ENCODE results near the gene ENTPD3. TPM values are rescaled to one million over a fixed set of nuclear protein-coding genes. Genes with fewer than 3 reads are reported as not detected.

Gene ENTPD3, protein sequence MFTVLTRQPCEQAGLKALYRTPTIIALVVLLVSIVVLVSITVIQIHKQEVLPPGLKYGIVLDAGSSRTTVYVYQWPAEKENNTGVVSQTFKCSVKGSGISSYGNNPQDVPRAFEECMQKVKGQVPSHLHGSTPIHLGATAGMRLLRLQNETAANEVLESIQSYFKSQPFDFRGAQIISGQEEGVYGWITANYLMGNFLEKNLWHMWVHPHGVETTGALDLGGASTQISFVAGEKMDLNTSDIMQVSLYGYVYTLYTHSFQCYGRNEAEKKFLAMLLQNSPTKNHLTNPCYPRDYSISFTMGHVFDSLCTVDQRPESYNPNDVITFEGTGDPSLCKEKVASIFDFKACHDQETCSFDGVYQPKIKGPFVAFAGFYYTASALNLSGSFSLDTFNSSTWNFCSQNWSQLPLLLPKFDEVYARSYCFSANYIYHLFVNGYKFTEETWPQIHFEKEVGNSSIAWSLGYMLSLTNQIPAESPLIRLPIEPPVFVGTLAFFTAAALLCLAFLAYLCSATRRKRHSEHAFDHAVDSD
- 0.22 TPM in 1 of 2 replicates, not detected in the other for total RNA-seq

DNA sequence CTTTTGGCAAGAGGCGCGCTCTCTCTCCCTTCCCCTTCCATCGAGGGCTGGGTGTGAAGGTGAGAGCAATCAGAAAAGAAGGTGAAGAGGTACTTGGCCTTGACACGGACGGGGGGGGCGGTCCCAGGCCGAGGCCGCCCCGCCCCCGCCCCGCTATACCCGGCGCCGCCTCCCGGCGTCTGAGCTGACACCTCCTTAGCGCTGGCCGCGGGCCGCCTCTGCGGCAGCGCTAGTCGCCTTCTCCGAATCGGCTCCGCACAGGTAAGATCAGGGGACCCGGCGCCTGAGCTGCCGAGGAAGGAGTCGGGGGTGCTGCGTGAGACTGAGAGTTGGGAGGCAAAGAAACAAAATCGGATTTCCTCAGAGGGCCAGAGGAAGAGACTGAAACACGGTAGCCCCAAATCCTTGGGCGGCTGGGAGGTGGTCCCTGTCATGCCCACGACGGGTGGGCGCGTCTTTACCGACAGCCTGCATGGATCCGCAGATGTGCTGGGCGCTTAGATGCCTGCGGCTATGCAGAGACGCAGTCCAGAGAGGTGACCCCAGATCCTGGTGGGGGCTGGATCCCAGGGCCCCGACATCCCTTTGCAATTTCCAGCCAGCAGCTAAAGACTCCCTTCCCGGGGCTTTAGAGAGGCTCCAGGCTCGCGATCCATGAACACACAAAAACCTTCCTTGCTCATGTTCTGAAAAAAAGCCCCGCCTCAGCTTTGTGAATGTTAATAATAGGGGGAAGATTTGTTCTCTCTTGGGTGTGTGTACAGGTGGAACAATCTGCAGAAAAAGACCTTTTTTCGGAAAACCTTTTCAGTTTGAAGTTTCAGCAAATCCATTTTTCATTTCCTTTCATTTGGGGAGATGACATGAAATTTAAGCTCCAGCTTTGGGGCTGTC is at the start of gene ENTPD3:
ENTPD3 (plus strand) TSS at position 184 of the 894 bp plus-strand sequence. CDS start 874 bp downstream, outside the sequence.

DNA sequence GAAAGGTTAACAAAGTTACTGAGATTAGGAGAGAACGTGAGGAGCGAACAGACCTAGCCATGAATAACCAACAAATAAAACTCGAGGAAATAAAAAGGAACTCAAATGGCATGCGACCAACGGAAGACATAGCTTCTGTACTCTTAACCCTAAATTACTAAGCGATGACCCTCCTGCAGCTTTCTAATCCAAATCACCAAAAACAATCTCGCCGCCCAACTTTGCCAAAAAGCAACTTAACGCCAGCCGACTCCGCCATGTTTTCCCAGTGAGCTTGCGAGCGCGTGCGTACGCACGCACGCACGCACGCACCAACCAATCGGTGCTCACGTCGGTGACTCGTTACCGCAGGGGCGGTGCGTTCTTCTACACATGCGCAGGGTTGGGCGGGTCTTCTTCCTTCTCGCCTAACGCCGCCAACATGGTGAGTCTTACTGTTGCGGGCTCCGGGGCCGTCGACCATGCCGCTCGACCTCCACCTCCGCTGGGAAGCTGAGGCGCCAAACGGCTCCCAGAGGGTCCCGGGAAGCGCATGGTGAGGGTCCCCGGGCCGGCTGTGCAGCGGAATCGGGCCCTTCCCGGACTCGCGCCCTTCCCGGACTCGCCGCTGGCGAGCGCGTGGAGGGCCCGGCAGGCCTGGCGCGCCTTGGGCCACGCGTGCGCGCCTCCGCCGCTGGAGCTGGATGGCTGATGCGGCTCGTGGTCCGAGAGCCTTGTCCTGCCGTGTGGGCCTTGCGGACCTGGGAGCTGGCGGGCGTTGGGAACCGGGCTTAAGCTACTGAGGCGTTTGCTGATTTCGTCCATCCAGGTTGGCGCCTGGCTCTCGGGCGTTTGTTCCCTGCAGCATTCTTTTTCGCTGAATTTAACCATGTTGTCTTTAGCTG is 70.2 kb downstream of the ENTPD3 start, which contains the start of gene RPL14:
RPL14 (plus strand) TSS at position 400 of the 884 bp plus-strand sequence; CDS start at position 533, 133 bp downstream.

DNA sequence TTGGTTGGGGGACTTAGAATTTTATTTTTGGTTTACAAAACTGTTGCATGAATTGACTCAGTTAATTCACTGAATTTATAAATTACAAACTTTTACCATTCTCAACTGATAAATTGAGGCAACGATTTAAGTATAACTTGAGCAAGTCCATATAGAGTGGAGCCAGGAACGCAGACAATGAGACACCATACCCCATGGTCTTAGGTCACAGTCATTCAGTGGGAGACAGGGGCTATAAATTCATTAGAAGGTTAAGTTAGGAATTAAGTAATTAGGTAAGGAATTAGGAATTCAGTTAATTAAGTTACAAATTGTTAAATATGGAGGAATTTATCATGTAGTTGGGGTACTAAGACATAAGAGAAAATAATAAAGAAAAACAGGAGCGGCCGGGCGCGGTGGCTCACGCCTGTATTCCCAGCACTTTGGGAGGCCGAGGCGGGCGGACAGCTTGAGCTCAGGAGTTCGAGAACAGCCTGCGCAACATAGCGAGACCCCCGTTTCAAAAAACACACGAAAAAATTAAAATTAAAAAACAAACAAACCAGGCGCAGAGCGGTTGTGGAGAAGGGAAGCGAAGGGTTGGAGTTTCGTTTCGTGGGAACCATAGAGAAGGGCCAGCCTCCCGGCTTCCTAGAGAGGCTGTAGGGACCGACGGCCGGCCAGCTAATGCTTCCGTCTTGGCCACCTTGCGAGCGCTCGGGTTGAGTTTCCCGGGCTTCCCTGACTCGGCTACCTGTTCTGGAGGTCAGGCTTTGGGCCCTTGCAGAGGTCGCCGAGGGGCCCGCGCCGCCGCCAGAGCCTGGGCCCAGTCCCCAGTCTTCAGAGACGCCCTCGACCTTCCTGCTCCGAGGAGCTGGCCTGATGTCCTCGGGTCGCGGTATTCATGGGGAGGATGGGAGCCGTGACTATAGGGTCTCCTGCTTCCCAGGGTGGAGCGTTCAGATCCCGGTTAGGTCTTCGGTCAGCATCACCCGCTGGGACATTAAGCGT is 89.8 kb downstream of the ENTPD3 start, which contains the start of gene ZNF619:
ZNF619 (plus strand) TSS at position 645 of the 993 bp plus-strand sequence. CDS start 858 bp downstream, outside the sequence.

Other genes with a start within 250 kb of the ENTPD3 start
- gene EIF1B, start 77.5 kb upstream of the ENTPD3 start, total RNA-seq, result 15.7 and 20.8 TPM in 2 replicates
- 210 and 221 TPM in 2 replicates for gene RPL14, start 70.2 kb downstream of the ENTPD3 start, total RNA-seq
- gene ZNF619, start 89.9 kb downstream of the ENTPD3 start, total RNA-seq, result 3.5 and 5.5 TPM in 2 replicates
- gene ZNF620, start 118.9 kb downstream of the ENTPD3 start, total RNA-seq, result 0.79 and 0.87 TPM in 2 replicates
- 14.2 and 14.9 TPM in 2 replicates for gene ZNF621, start 137.8 kb downstream of the ENTPD3 start, total RNA-seq